Measurements from ENCODE around the gene SWSAP1.
"Not testable (repeated sequence)": the region's sequence is repeated elsewhere in the genome, so short reads cannot be mapped to it uniquely, and the experiment has no call there.

The SWSAP1 gene, protein sequence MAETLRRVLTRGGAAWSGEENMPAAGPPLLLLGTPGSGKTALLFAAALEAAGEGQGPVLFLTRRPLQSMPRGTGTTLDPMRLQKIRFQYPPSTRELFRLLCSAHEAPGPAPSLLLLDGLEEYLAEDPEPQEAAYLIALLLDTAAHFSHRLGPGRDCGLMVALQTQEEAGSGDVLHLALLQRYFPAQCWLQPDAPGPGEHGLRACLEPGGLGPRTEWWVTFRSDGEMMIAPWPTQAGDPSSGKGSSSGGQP

DNA sequence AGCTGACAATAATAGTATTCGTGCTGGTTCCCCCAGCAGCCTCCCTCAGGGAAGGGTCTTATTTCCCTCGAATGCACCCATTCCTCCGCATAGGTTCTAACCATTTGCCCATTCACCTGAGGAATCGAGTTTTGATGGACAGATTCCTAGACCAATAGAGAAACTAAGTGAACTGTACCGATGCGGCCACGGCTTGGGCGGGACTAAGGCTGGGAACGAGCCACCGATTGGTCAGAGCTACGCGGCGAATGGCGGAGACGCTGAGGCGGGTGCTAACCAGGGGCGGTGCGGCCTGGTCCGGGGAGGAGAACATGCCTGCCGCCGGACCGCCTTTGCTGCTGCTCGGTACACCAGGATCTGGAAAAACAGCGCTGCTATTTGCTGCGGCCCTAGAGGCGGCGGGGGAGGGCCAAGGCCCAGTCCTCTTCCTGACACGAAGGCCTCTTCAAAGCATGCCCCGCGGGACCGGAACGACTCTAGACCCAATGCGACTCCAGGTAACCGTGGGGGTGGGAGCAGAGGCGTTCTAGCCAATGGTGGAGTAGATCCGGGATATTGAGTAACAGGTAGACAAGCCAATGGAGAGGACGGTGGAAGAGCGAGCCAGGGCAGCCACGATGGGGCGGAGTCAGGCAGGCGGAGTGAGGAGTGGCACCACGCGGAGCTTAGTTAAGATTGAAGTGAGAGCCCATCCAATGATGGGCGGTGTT is at the start of gene SWSAP1:
Gene SWSAP1, plus strand, starts transcription at position 234 of the 710 bp plus-strand sequence. Its CDS starts 15 bp downstream, at position 249.
- Histone ChIP-seq H3K27me3 (ENCODE audit: control insufficient read depth in 1 of 2, insufficient read depth in 2 of 2, low read length in 2 of 2) (no peaks in the 10 kb centered on the region), H3K4me3 (ENCODE audit: low read depth in 1 of 2, low read length in 2 of 2) (peak within 1 kb of the TSS; percentile 75 to 80), H3K9ac (ENCODE audit: low read depth in 1 of 2, low read length in 2 of 2) (peak within 1 kb of the TSS; percentile 78 to 79), H3K36me3 (ENCODE audit: control insufficient read depth in 1 of 2, insufficient read depth in 2 of 2, low read length in 2 of 2) (no peaks in the 10 kb centered on the region), H3K27ac (ENCODE audit: low read depth, low read length) (peak within 1 kb of the TSS; percentile 85), H3K4me1 (ENCODE audit: control insufficient read depth in 1 of 2, insufficient read depth in 2 of 2, low read length in 2 of 2) (peaks cover 12 to 20% of the 10 kb centered on the region in 2 donors), H3K9me3 (ENCODE audit: control insufficient read depth in 1 of 2, low read length in 2 of 2) (no peaks in the 10 kb centered on the region)

DNA sequence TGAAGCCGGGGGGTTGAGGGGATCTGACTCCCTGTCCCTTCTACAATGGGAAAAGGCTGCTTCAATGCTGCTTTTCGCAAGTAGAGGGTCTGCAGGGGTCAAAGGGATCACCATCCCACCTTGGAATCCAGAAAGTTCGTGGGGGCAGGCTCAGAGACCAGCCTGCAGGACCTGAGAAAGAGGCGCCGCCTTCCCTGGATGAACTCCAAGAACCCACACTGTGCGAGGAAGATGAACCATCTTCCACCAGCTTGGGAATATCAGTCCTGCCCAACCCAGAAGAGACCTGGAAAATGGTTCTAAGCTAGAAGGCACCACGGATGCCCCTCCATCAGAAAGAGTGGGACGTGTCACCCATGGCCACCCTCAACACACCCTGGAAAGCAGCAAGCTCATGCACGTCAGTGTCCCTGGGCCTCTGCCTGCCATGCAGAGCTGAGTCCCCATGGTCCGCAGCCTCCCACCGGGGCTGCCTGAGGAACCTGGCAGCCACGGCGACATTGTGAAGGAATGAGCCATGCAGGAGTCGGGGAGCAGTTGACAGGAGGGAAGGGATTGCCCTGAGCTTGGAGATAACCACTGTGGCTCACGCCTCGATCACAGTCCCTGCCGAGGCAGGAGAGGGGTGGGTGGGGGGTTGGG is 49.6 kb upstream of the SWSAP1 start:
- Histone ChIP-seq H3K27me3 (ENCODE audit: control insufficient read depth in 1 of 2, insufficient read depth in 2 of 2, low read length in 2 of 2) (no peaks in the 10 kb centered on the region), H3K36me3 (ENCODE audit: control insufficient read depth in 1 of 2, insufficient read depth in 2 of 2, low read length in 2 of 2) (peaks cover 6 to 13% of the 10 kb centered on the region in 2 donors), H3K9ac (ENCODE audit: low read depth in 1 of 2, low read length in 2 of 2) (no peak overlapping the region), H3K27ac (ENCODE audit: low read depth, low read length) (no peak overlapping the region), H3K4me1 (ENCODE audit: control insufficient read depth in 1 of 2, insufficient read depth in 2 of 2, low read length in 2 of 2) (peaks cover 16 to 22% of the 10 kb centered on the region in 2 donors), H3K4me3 (ENCODE audit: low read depth in 1 of 2, low read length in 2 of 2) (no peak overlapping the region), H3K9me3 (ENCODE audit: control insufficient read depth in 1 of 2, low read length in 2 of 2) (no peaks in the 10 kb centered on the region)

DNA sequence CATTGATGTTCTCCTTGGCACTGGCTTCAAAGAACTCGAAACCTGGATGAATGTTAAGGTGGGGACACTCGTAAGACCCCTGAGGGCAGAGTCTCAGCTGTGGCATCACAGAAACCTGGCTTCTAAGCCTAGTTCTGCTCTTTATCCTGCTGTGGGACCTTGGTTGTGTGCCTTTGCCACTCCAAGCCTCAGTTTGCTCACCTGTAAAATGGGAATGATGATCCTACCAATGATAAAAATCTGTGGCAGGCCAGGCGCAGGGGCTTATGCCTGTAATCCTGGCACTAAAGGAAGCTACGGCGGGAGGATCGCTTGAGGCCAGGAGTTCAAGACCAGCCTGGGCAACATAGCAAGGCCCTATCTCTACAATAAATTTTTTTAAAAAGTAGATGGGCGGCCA is 48.9 kb upstream of the SWSAP1 start:
- no peak overlapping the region for H3K4me3 ChIP-seq (ENCODE audit: low read depth in 1 of 2, low read length in 2 of 2)
- no peaks in the 10 kb centered on the region for H3K27me3 ChIP-seq (ENCODE audit: control insufficient read depth in 1 of 2, insufficient read depth in 2 of 2, low read length in 2 of 2)
- no peak overlapping the region for H3K9ac ChIP-seq (ENCODE audit: low read depth in 1 of 2, low read length in 2 of 2)
- no peak overlapping the region for H3K27ac ChIP-seq (ENCODE audit: low read depth, low read length)
- no peaks in the 10 kb centered on the region for H3K9me3 ChIP-seq (ENCODE audit: control insufficient read depth in 1 of 2, low read length in 2 of 2)
- peaks cover 16 to 22% of the 10 kb centered on the region in 2 donors for H3K4me1 ChIP-seq (ENCODE audit: control insufficient read depth in 1 of 2, insufficient read depth in 2 of 2, low read length in 2 of 2)
- H3K36me3 ChIP-seq (ENCODE audit: control insufficient read depth in 1 of 2, insufficient read depth in 2 of 2, low read length in 2 of 2) = peaks cover 8 to 13% of the 10 kb centered on the region in 2 donors

DNA sequence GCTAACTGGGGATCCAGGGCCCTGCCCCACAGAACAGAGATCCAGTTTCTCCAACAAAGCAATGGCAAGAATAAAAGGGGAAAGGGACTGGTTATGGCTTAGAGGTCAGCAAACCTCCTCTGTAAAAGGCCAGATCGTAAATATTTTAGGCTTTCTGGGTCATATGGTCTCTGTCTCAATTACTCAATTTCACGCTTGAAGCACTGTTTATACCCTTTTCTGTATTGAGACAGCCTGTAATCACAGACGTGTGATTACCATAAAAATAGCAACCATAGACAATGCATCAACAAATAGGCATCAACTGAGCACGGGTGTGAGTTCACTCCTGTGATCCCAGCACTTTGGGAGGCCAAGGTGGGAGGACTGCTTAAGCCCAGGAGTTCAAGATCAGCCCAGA is 44.3 kb upstream of the SWSAP1 start:
- H3K4me1 ChIP-seq (ENCODE audit: control insufficient read depth in 1 of 2, insufficient read depth in 2 of 2, low read length in 2 of 2) = no peaks in the 10 kb centered on the region
- H3K27me3 ChIP-seq (ENCODE audit: control insufficient read depth in 1 of 2, insufficient read depth in 2 of 2, low read length in 2 of 2) = no peaks in the 10 kb centered on the region
- H3K4me3 ChIP-seq (ENCODE audit: low read depth in 1 of 2, low read length in 2 of 2) = no peak overlapping the region
- H3K9me3 ChIP-seq (ENCODE audit: control insufficient read depth in 1 of 2, low read length in 2 of 2) = no peaks in the 10 kb centered on the region
- no peak overlapping the region for H3K9ac ChIP-seq (ENCODE audit: low read depth in 1 of 2, low read length in 2 of 2)
- H3K27ac ChIP-seq (ENCODE audit: low read depth, low read length) = no peak overlapping the region
- peaks cover 11 to 25% of the 10 kb centered on the region in 2 donors for H3K36me3 ChIP-seq (ENCODE audit: control insufficient read depth in 1 of 2, insufficient read depth in 2 of 2, low read length in 2 of 2)

DNA sequence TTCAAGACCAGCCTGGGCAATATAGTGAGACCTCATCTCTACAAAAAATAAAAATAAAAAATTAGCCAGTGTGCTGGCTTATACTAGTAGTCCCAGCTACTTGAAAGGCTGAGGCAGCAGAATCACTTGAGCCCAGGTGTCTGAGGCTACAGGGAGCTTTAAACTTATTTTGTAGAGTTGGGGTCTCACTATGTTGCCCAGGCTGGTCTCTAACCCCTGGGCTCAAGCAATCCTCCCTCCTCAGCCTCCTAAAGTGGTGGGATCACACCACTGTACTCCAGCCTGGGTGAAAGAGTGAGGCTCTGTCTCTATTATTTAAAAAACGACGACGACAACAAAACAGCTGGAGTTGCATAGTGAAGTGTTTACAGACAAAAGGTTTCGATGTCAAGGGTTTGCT is 43.0 kb upstream of the SWSAP1 start:
- Histone ChIP-seq H3K9ac (ENCODE audit: low read depth in 1 of 2, low read length in 2 of 2) (no peak overlapping the region), H3K4me1 (ENCODE audit: control insufficient read depth in 1 of 2, insufficient read depth in 2 of 2, low read length in 2 of 2) (no peaks in the 10 kb centered on the region), H3K27me3 (ENCODE audit: control insufficient read depth in 1 of 2, insufficient read depth in 2 of 2, low read length in 2 of 2) (no peaks in the 10 kb centered on the region), H3K27ac (ENCODE audit: low read depth, low read length) (no peak overlapping the region), H3K36me3 (ENCODE audit: control insufficient read depth in 1 of 2, insufficient read depth in 2 of 2, low read length in 2 of 2) (peaks cover 18 to 34% of the 10 kb centered on the region in 2 donors), H3K4me3 (ENCODE audit: low read depth in 1 of 2, low read length in 2 of 2) (no peak overlapping the region), H3K9me3 (ENCODE audit: control insufficient read depth in 1 of 2, low read length in 2 of 2) (no peaks in the 10 kb centered on the region)

DNA sequence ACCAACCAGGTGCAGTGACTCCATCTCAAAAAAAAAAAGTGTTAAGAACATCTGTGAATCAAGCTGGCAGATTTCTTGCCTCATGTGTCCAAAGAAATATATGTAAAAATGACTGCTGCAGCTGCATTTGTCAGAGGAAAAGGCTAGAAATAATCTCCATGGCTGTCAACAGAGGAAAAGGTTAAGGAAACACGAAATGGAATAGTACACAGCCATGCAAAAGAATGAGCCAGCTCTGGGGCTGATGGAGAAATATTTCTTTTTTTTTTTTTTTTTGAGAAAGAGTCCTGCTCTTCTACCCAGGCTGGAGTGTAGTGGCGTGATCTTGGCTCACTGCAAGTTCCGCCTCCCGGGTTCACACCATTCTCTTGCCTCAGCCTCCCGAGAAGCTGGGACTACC is 41.6 kb upstream of the SWSAP1 start:
- H3K36me3 ChIP-seq (ENCODE audit: control insufficient read depth in 1 of 2, insufficient read depth in 2 of 2, low read length in 2 of 2) = peaks cover 13 to 30% of the 10 kb centered on the region in 2 donors
- no peak overlapping the region for H3K4me3 ChIP-seq (ENCODE audit: low read depth in 1 of 2, low read length in 2 of 2)
- H3K27me3 ChIP-seq (ENCODE audit: control insufficient read depth in 1 of 2, insufficient read depth in 2 of 2, low read length in 2 of 2) = no peaks in the 10 kb centered on the region
- H3K27ac ChIP-seq (ENCODE audit: low read depth, low read length) = no peak overlapping the region
- H3K9me3 ChIP-seq (ENCODE audit: control insufficient read depth in 1 of 2, low read length in 2 of 2) = no peaks in the 10 kb centered on the region
- H3K4me1 ChIP-seq (ENCODE audit: control insufficient read depth in 1 of 2, insufficient read depth in 2 of 2, low read length in 2 of 2) = peaks cover 0 to 7% of the 10 kb centered on the region in 2 donors
- no peak overlapping the region for H3K9ac ChIP-seq (ENCODE audit: low read depth in 1 of 2, low read length in 2 of 2)

DNA sequence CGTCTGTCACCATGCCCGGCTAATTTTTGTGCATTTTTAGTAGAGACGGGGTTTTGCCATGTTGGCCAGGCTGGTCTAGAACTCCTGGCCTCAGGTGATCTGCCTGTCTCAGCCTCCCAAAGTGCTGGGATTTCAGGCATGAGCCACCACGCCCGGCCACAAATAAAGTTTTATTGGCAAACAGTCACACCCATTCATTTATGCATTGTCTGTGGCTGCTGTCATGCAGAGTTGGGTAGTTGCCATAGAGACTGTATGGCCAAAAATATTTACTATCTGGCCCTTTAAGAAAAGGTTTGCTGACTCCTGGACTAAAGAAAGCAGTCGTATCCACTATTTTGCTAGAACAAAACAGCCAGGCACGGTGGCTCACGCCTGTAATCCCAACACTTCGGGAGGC is 40.6 kb upstream of the SWSAP1 start:
- H3K9ac ChIP-seq (ENCODE audit: low read depth in 1 of 2, low read length in 2 of 2); H3K9me3 ChIP-seq (ENCODE audit: control insufficient read depth in 1 of 2, low read length in 2 of 2); H3K27me3 ChIP-seq (ENCODE audit: control insufficient read depth in 1 of 2, insufficient read depth in 2 of 2, low read length in 2 of 2); H3K4me3 ChIP-seq (ENCODE audit: low read depth in 1 of 2, low read length in 2 of 2); H3K27ac ChIP-seq (ENCODE audit: low read depth, low read length): not testable (repeated sequence)
- H3K4me1 ChIP-seq (ENCODE audit: control insufficient read depth in 1 of 2, insufficient read depth in 2 of 2, low read length in 2 of 2) = peaks cover 9 to 16% of the 10 kb centered on the region in 2 donors
- peaks cover 13 to 30% of the 10 kb centered on the region in 2 donors for H3K36me3 ChIP-seq (ENCODE audit: control insufficient read depth in 1 of 2, insufficient read depth in 2 of 2, low read length in 2 of 2)

DNA sequence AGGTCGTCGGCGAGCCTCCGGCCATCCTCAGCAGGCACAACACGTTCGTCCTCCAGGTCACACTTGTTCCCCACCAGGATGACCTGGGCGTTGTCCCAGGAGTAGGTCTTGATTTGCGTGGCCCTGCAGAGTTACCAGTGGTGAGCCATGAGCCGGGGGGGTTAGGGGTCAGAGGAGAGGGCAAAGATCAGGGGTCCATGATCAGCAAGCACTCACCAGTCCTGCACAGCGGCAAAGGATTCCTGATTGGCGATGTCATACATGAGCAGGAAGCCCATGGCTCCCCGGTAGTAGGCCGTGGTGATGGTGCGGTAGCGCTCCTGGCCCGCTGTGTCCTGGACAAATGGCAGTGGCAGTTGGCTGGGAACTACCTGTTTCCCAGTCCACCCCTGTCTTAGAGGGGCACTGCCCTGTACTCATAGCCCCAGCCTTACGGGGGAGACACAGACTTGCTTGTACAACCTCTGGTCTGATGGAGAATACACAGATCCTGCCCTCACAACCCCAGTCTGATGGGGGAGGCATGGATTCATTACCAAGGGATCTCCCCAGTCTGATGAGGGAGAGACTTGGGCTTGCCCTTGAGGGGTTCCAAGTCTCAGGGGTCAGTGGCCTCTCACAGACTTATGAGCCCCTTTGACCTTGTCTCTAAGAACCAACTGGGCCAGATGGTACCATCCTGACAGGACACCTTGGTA is 38.9 kb upstream of the SWSAP1 start:
- peaks cover 10 to 30% of the 10 kb centered on the region in 2 donors for H3K36me3 ChIP-seq (ENCODE audit: control insufficient read depth in 1 of 2, insufficient read depth in 2 of 2, low read length in 2 of 2)
- no peak overlapping the region for H3K9ac ChIP-seq (ENCODE audit: low read depth in 1 of 2, low read length in 2 of 2)
- H3K4me1 ChIP-seq (ENCODE audit: control insufficient read depth in 1 of 2, insufficient read depth in 2 of 2, low read length in 2 of 2) = peaks cover 9 to 24% of the 10 kb centered on the region in 2 donors
- no peaks in the 10 kb centered on the region for H3K9me3 ChIP-seq (ENCODE audit: control insufficient read depth in 1 of 2, low read length in 2 of 2)
- no peak overlapping the region for H3K4me3 ChIP-seq (ENCODE audit: low read depth in 1 of 2, low read length in 2 of 2)
- H3K27me3 ChIP-seq (ENCODE audit: control insufficient read depth in 1 of 2, insufficient read depth in 2 of 2, low read length in 2 of 2) = no peaks in the 10 kb centered on the region
- no peak overlapping the region for H3K27ac ChIP-seq (ENCODE audit: low read depth, low read length)

DNA sequence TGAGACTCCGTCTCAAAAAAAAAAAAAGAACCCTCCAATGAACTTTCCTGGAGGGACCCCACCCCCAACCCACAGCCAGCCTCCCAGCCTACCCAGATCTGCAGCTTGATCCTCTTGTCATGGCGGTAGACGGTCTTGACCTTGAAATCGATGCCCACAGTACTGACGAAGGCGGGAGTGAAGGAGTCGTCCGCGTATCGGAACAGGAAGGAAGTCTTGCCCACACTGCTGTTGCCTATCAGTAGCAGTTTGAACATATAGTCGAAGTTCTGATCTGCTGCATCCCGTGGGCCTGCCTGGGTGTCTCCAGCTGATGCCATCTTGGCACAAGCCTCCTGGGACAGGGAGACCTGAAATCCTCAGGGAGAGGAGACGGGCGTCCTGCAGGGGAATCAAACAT is 37.4 kb upstream of the SWSAP1 start:
- no peaks in the 10 kb centered on the region for H3K9me3 ChIP-seq (ENCODE audit: control insufficient read depth in 1 of 2, low read length in 2 of 2)
- peaks cover 9 to 24% of the 10 kb centered on the region in 2 donors for H3K4me1 ChIP-seq (ENCODE audit: control insufficient read depth in 1 of 2, insufficient read depth in 2 of 2, low read length in 2 of 2)
- H3K36me3 ChIP-seq (ENCODE audit: control insufficient read depth in 1 of 2, insufficient read depth in 2 of 2, low read length in 2 of 2) = peaks cover 10 to 35% of the 10 kb centered on the region in 2 donors
- H3K4me3 ChIP-seq (ENCODE audit: low read depth in 1 of 2, low read length in 2 of 2) = no peak overlapping the region
- no peaks in the 10 kb centered on the region for H3K27me3 ChIP-seq (ENCODE audit: control insufficient read depth in 1 of 2, insufficient read depth in 2 of 2, low read length in 2 of 2)
- H3K27ac ChIP-seq (ENCODE audit: low read depth, low read length) = no peak overlapping the region
- no peak overlapping the region for H3K9ac ChIP-seq (ENCODE audit: low read depth in 1 of 2, low read length in 2 of 2)

All from duodenal mucosa (tissue), 2 donors.